Liver (tissue), 9 donors: ENCODE results near the gene CNTNAP1. TPM values are rescaled to one million over a fixed set of nuclear protein-coding genes. Genes with fewer than 3 reads are reported as not detected.

Experiments used
- DNase-seq: peaks from one replicate; pipeline ENCODE4 v3.0.0-alpha.2; 2017; ENCODE audit warnings: low spot score
- H3K27ac ChIP-seq, 2 donors: one replicate each; pipeline ENCODE4 v1.7.0; 2013; ENCODE audit warnings: inconsistent platforms in 2 of 2, low read length in 2 of 2, control low read depth in 1 of 2, low read depth in 1 of 2, mild to moderate bottlenecking in 1 of 2
- H3K27me3 ChIP-seq, 4 donors: one replicate each; pipeline versions ENCODE4 v1.6.1 to v1.7.0; 2013; ENCODE audit warnings: low read length in 3 of 4, inconsistent platforms in 1 of 4, mild to moderate bottlenecking in 1 of 4, moderate library complexity in 1 of 4; ENCODE audit not compliant: control insufficient read depth in 4 of 4, insufficient read depth in 4 of 4
- H3K36me3 ChIP-seq, 4 donors: one replicate each; pipeline versions ENCODE4 v1.6.1 to v1.7.0; 2013; ENCODE audit warnings: low read length in 3 of 4, mild to moderate bottlenecking in 3 of 4, low read depth in 1 of 4, moderate library complexity in 1 of 4; ENCODE audit not compliant: control insufficient read depth in 4 of 4, insufficient read depth in 3 of 4
- H3K4me1 ChIP-seq, 4 donors: one replicate each; pipeline versions ENCODE4 v1.6.1 to v1.7.0; 2013; ENCODE audit warnings: low read length in 3 of 4, mild to moderate bottlenecking in 3 of 4, moderate library complexity in 1 of 4; ENCODE audit not compliant: control insufficient read depth in 4 of 4, insufficient read depth in 4 of 4
- H3K4me3 ChIP-seq, 3 donors: one replicate each; pipeline versions ENCODE4 v1.6.1 to v1.7.0; 2013; ENCODE audit warnings: low read length in 3 of 3, control low read depth in 1 of 3, low read depth in 1 of 3, mild to moderate bottlenecking in 1 of 3
- H3K9ac ChIP-seq, 2 donors: one replicate each; pipeline ENCODE4 v1.7.0; 2013; ENCODE audit warnings: low read length in 2 of 2, mild to moderate bottlenecking in 2 of 2, moderate library complexity in 2 of 2, control low read depth in 1 of 2, low read depth in 1 of 2
- H3K9me3 ChIP-seq, 4 donors: one replicate each; pipeline versions ENCODE4 v1.6.1 to v1.7.0; 2013; ENCODE audit warnings: low read length in 3 of 4; ENCODE audit not compliant: control insufficient read depth in 4 of 4
- FOXA2 ChIP-seq: IDR thresholded peaks from 2 replicates; pipeline ENCODE4 v1.6.1; 2016; ENCODE audit warnings: antibody characterized with exemption
- GABPA ChIP-seq, 2 donors: IDR thresholded peaks in 1 of 2; conservative IDR thresholded peaks in 1 of 2; 2 replicates each; pipeline ENCODE4 v1.6.1; 2016; ENCODE audit warnings: antibody characterized with exemption in 2 of 2, mild to moderate bottlenecking in 1 of 2, moderate library complexity in 1 of 2
- HNF4A ChIP-seq, 2 donors: conservative IDR thresholded peaks; 2 replicates each; pipeline ENCODE4 v1.6.1; 2016; ENCODE audit warnings: antibody characterized with exemption in 2 of 2, mild to moderate bottlenecking in 2 of 2
- JUND ChIP-seq, 2 donors: IDR thresholded peaks; 2 replicates each; pipeline ENCODE4 v1.6.1; 2016; ENCODE audit warnings: antibody characterized with exemption in 2 of 2
- RAD21 ChIP-seq, 2 donors: IDR thresholded peaks; 2 replicates each; pipeline ENCODE4 v1.6.1; 2016; ENCODE audit warnings: antibody characterized with exemption in 2 of 2, mild to moderate bottlenecking in 2 of 2
- WGBS: extraction: QIAGEN DNeasy Blood & Tissue Kit; methylation state at CpG from one replicate; pipeline ENCODE4 v1.1.7; 2013; 5-methylcytosine and 5-hydroxymethylcytosine counted together
- polyA plus RNA-seq, 2 donors: library from polyadenylated mRNA; stranded (reverse) in 1 of 2; unstranded in 1 of 2; fragments of 200-250 nt in 1 of 2; fragments of >200 nt in 1 of 2; fragmentation: Nextera tagmentation in 1 of 2; extraction: Ambion mirVana in 1 of 2; gene quantifications; one replicate each; pipeline versions ENCODE4 v1.2.1 to v1.2.3, GENCODE V29; 2013 to 2015
- total RNA-seq, 2 donors: library from RNA; depleted of rRNA; stranded (reverse); fragments of >200 nt; gene quantifications; one replicate each; pipeline ENCODE4 v1.2.3, GENCODE V29; 2014
- TF ChIP-seq, protein P1 (sequence below): IDR thresholded peaks from 2 replicates; pipeline ENCODE4 v1.6.1; 2016; ENCODE audit warnings: antibody characterized with exemption, mild to moderate bottlenecking
- donor health status: healthy.
- donor health status: healthy.
- donor health status: healthy.
- donor health status: healthy.
- donor health status: healthy.

The CNTNAP1 gene
- total and polyA plus RNA-seq, 4 donors = 0.08 to 0.75 (median 0.60) TPM

- Histone ChIP-seq H3K27ac (peak overlapping the region; percentile 67 to 76), H3K4me3 (peak overlapping the region; percentile 71 to 87 (median 79)), H3K4me1 (peaks cover 16 to 61% (median 33%) of the 10 kb centered on the region in 4 donors), H3K9ac (peak overlapping the region; percentile 45 to 60), H3K27me3 (no peaks in the 10 kb centered on the region), H3K9me3 (no peaks in the 10 kb centered on the region), H3K36me3 (peaks cover 4 to 19% (median 9%) of the 10 kb centered on the region in 4 donors)
- DNase-seq = no peak
- TF ChIP-seq JUND (IDR thresholded peaks at IDR 0.05) = no peak
- no peak for TF ChIP-seq RAD21 (IDR thresholded peaks at IDR 0.05)
- 3% methylated on average over 27 of the region's 27 CpGs for WGBS
Observed at GRCh38 chr17:42675348-42675964, 6.9 kb upstream of the CNTNAP1 start.

- no peak for TF ChIP-seq GABPA (IDR thresholded peaks at IDR 0.05 in 1 of 2, conservative IDR thresholded peaks at IDR 0.05 in 1 of 2)
- TF ChIP-seq, protein P1, sequence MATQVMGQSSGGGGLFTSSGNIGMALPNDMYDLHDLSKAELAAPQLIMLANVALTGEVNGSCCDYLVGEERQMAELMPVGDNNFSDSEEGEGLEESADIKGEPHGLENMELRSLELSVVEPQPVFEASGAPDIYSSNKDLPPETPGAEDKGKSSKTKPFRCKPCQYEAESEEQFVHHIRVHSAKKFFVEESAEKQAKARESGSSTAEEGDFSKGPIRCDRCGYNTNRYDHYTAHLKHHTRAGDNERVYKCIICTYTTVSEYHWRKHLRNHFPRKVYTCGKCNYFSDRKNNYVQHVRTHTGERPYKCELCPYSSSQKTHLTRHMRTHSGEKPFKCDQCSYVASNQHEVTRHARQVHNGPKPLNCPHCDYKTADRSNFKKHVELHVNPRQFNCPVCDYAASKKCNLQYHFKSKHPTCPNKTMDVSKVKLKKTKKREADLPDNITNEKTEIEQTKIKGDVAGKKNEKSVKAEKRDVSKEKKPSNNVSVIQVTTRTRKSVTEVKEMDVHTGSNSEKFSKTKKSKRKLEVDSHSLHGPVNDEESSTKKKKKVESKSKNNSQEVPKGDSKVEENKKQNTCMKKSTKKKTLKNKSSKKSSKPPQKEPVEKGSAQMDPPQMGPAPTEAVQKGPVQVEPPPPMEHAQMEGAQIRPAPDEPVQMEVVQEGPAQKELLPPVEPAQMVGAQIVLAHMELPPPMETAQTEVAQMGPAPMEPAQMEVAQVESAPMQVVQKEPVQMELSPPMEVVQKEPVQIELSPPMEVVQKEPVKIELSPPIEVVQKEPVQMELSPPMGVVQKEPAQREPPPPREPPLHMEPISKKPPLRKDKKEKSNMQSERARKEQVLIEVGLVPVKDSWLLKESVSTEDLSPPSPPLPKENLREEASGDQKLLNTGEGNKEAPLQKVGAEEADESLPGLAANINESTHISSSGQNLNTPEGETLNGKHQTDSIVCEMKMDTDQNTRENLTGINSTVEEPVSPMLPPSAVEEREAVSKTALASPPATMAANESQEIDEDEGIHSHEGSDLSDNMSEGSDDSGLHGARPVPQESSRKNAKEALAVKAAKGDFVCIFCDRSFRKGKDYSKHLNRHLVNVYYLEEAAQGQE = peak; percentile 93
- Histone ChIP-seq H3K9ac (peak overlapping the region; percentile 45 to 60), H3K27me3 (no peaks in the 10 kb centered on the region), H3K4me1 (peaks cover 16 to 61% (median 33%) of the 10 kb centered on the region in 4 donors), H3K36me3 (peaks cover 4 to 16% (median 7%) of the 10 kb centered on the region in 4 donors), H3K4me3 (peak overlapping the region; percentile 71 to 87 (median 79)), H3K9me3 (no peaks in the 10 kb centered on the region), H3K27ac (peak overlapping the region; percentile 67 to 76)
- DNase-seq = peak; percentile 50
- under 1% methylated on average over 43 of the region's 43 CpGs for WGBS
Observed at GRCh38 chr17:42675965-42676423, 6.3 kb upstream of the CNTNAP1 start.

- Histone ChIP-seq H3K36me3 (peaks cover 4 to 11% (median 6%) of the 10 kb centered on the region in 4 donors), H3K9me3 (no peaks in the 10 kb centered on the region), H3K4me3 (peak within 1 kb of the TSS; percentile 71 to 87 (median 79)), H3K27me3 (no peaks in the 10 kb centered on the region), H3K4me1 (peaks cover 16 to 61% (median 33%) of the 10 kb centered on the region in 4 donors), H3K9ac (peak within 1 kb of the TSS; percentile 74 to 81), H3K27ac (peak within 1 kb of the TSS; percentile 76 to 89)
- DNase-seq = no peak
- TF ChIP-seq HNF4A (conservative IDR thresholded peaks at IDR 0.05) (peak in 1 of 2 donors; percentile 23), FOXA2 (no peak), RAD21 (IDR thresholded peaks at IDR 0.05) (no peak)
- under 1% methylated on average over 51 of the region's 51 CpGs for WGBS
Observed at GRCh38 chr17:42676424-42677011, 5.8 kb upstream of the CNTNAP1 start, which contains the start of gene PLEKHH3. Gene PLEKHH3, minus strand, starts transcription at chr17:42676994. Its CDS starts 431 bp downstream, at chr17:42676563.
